AG10803 (cell line): ENCODE measurements around the gene DNAAF2.

ENCODE experiments used
- DNase-seq: peaks from one replicate; pipeline ENCODE4 v3.0.0; 2010; ENCODE audit warnings: low read depth
- H3K4me3 ChIP-seq: 2 replicates; pipeline ENCODE4 v1.5.1; 2011; ENCODE audit warnings: mild to moderate bottlenecking, low read length, control low read depth
- TF ChIP-seq, protein P1 (sequence below): conservative IDR thresholded peaks from 2 replicates; pipeline ENCODE4 v1.5.1; 2011; ENCODE audit warnings: mild to moderate bottlenecking, low read length, control low read depth, inconsistent platforms

Gene DNAAF2

GRCh38 chr14:49654511-49654910, 19.5 kb upstream of the DNAAF2 start:
- no peak for DNase-seq
- no peak overlapping the region for H3K4me3 ChIP-seq
- TF ChIP-seq, protein P1, sequence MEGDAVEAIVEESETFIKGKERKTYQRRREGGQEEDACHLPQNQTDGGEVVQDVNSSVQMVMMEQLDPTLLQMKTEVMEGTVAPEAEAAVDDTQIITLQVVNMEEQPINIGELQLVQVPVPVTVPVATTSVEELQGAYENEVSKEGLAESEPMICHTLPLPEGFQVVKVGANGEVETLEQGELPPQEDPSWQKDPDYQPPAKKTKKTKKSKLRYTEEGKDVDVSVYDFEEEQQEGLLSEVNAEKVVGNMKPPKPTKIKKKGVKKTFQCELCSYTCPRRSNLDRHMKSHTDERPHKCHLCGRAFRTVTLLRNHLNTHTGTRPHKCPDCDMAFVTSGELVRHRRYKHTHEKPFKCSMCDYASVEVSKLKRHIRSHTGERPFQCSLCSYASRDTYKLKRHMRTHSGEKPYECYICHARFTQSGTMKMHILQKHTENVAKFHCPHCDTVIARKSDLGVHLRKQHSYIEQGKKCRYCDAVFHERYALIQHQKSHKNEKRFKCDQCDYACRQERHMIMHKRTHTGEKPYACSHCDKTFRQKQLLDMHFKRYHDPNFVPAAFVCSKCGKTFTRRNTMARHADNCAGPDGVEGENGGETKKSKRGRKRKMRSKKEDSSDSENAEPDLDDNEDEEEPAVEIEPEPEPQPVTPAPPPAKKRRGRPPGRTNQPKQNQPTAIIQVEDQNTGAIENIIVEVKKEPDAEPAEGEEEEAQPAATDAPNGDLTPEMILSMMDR = no peak

GRCh38 chr14:49653508-49653907, 18.5 kb upstream of the DNAAF2 start:
- no peak overlapping the region for H3K4me3 ChIP-seq
- TF ChIP-seq, protein P1 = no peak
- DNase-seq = no peak

- H3K4me3 ChIP-seq = no peak overlapping the region
Measured at GRCh38 chr14:49642163-49642562, 7.1 kb upstream of the DNAAF2 start.

GRCh38 chr14:49641697-49642129, 6.7 kb upstream of the DNAAF2 start:
- peak; percentile 27 for DNase-seq
- H3K4me3 ChIP-seq = no peak overlapping the region
- TF ChIP-seq, protein P1 = no peak

More at GRCh38 chr14:49642163-49642562, 7.1 kb upstream of the DNAAF2 start:
- DNase-seq = no peak
- TF ChIP-seq, protein P1 = no peak

DNA sequence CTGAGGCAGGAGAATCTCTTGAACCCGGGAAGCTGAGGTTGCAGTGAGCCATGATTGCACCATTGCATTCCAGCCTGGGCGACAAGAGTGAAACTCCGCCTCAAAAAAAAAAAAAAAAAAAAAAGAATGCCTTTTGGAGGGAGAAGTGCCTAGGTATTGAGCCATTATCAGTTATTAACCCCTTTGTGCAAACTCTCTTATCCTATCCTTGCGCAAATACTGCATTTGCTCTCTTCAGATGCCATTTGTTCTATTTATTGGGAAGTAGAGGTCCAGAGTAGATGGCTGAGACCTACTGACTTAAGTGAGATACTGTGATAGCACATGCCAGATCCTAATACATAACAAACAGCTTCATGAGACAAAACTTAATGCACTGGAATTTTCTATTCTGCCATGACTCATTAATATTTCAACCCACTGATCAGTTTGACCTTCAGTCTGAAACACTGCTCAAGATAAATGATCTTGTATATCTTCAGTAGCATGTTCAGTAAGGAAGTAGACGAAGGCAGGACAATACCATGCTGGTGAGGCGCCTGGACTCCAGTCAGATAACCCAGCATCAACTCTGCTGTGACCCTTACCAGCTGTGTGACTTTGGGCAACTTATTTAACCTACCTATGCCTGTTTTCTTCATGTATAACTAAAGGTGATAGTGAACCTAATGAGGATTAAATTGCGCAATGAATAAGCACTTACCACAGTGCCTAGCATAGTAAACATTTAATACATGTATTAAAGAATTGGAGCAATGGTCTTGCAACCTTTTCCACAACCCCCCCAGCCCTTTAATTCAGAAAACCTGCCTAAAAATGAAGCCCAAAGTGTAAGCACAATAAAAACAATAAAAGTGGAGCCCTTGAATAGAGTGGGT, 5.7 kb upstream of the DNAAF2 start:
- H3K4me3 ChIP-seq = no peak overlapping the region
- no peak for DNase-seq
- TF ChIP-seq, protein P1 = no peak

DNA sequence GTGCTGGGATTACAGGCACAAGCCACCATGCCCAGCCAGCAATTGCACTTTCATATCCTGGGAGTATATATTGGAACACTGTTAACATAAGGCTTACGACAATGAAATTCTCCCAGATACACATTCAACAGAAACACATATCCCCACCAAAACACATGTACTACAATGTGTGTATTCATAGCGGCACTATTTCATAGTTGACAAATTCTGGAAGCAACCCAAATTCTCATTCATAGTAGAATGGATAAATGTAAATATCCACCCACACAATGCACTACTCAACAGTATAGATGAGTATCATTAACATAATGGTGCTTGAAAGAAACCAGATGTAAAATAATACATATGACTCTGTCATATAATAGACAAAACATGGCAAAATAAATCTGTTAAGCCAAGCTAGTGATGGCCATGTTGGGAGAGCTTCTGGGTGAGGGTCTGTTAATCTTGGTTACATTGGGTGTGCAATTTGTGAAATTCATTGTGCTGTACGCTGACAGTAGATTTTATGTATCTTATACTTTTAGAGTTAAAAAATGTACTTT, 2.6 kb upstream of the DNAAF2 start:
- TF ChIP-seq, protein P1 = no peak
- no peak for DNase-seq

GRCh38 chr14:49636866-49637265, 1.8 kb upstream of the DNAAF2 start:
- H3K4me3 ChIP-seq = no peak overlapping the region
- DNase-seq = no peak
- TF ChIP-seq, protein P1 = no peak

More for the DNA sequence above, 2.6 kb upstream of the DNAAF2 start:
- no peak overlapping the region for H3K4me3 ChIP-seq
